Measurements from ENCODE around the gene MYBPC2.
A peak's percentile ranks its signal among the peaks of the same experiment; 100 is the strongest.
"Not testable (repeated sequence)": the region's sequence is repeated elsewhere in the genome, so short reads cannot be mapped to it uniquely, and the experiment has no call there.

Gene MYBPC2

DNA sequence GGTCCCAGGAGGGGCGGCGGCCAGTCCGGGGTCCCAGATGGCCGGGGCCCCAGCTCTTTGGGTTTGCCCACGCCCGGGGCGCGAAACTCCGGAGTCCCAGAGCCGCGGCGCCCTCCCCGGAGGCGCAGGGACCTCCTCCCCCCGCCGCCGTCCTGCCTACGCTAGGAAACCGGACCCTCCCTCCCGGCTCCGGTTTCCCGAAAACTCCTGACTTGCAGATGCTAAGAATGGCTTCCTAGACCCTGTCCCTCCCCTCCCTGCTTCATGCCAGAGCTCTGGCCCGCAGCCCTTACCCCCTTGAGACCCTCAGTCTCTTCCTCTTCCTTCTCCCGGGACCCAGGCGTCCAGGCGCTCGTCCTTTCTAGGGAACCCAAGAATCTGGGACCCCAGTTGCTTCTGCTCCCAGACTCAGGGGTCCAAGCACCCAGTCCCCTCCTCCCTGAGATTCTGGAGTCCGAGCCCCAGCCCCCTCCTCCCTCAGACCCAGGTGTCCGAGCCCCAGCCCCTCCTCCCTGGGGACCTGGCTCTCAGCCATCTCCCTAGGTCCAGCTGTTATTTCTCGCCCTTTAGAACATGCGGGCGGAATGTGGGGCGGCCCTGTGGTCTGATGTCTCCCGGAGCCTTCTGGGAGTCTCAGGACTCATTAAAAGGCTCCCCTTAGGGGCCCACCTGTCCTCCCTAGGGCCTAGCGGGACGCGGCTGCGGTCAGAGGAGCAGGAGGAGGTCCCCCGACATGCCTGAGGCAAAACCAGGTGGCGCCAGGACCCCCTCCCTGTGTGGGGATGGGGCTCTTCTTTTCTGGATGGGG lies at the start of gene MYBPC2:
MYBPC2 (plus strand) TSS at position 672 of the 808 bp plus-strand sequence; CDS start at position 734, 62 bp downstream.
- DNase-seq = no peak

DNA sequence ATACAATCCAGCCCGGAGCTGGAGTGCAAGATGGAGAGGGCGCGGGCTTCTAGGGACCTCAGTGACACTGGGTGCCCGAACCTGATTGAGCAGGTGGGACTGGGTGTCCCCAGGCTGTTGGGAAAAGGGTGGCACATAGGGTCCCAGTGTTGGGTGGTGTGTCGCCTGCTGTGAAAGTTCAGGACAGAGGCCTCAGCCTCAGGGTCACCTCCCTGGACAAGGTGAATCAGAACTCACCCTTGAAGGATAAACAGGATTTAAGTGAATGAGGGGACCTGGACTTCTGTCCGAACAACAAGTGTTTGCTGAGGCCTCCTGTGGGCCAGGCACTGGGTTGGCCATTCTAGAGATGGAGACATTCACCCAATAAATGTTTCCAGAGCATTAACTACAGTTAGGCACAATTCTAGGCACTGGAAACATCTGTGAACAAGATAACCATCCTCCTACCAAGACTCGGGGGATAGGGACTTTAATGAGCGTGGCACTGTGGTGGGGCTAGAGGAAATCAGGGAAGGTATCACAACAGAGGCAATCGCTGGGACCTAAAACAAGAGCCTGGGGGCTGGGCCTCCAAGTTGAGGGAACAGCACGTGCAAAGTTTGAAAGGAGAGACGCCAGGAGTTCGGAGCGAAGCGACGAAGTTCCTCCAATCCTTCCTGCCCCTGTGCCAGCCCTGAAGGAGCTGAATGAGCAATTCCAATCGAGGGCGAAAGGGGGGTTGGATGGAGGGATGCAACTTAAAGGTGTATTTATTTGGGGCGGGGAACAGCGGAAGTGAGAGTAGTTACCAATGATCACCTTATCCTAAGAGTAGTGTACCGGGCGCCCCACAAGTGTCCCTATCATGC lies 49.5 kb upstream of the MYBPC2 start:
- DNase-seq = no peak

DNA sequence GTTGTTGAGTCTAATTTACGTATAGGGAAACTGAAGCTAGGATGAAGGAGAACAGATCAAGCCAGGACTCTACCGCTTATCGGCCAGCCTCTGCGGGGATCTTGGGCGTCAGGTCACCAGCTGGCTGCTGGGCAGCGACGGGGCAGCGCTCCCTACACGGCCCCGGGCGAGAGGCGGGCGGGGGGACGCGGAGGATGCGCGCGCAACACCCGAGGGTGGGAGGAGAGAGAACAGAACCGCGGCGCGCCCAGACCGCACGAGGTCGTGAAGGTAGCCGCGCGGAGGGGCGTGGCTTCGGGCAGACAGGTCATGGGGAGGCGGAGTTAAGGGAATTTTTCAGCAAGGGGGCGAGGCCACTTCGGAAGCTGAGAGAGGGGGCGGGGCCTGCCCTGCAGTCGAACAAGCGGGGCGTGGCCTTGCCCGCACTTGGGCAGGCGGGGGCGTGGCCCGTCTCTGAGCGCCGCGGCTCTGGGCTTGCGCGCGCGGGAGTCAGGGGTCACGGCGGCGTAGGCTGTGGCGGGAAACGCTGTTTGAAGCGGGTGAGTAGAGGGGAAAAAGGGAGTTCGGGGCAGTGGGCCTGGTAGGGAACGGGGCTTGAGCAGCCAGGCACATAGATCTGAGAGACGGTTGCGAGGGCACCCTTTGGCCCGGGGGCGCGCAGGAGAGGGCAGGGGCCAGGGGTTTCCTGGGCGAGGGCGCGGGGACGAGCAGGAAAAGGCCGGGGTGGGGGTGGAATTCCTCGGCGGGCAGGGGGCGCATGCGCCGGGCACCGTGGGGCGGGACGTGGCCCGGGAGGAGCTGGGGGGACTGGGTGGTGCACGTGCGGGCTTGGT lies 48.6 kb upstream of the MYBPC2 start, which contains the start of gene POLD1:
POLD1 (plus strand) TSS at position 496 of the 833 bp plus-strand sequence. CDS start 14,505 bp downstream, outside the sequence.
- DNase-seq = peak; percentile 91

DNA sequence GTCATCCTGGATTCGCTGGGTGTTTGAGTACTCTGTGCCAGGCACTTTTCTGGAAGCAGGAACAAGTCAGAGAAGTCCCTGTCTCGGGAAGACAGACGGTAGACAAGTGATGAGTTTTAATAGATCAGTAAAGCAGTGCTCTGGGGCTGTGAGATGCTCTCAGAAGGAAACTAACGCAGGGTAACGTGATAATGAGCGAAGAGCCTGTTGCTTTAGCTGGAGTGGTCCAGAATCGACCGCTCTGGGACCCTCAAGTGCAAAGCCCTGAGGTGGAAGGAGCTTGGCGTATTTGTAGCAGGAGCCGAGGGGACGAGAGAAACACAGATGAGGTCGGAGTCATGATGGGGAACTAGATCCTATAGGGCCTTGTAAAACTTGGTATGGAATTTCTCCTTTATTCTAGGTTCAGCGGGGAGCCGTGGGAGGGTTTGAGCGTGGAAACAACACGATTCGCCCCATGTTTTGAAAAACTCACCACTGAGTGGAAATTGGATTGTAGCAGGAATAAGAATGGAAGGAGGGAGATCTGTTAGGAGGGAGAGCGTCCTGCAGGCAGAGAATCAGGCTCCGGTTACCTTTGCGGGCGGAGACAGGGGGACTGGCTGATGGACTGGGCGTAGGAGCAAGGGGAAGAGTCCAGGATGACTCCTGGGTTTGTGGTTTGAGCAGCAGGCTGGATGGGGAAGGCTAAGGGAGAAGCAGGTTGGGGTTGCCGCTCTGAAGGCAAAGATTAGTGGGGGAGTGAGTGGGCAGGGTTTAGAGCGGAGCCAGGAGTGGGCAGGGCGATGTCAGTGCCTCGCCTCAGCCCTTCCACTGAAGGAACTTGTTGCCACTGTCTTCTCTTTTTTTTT lies 47.8 kb upstream of the MYBPC2 start:
- DNase-seq = peak; percentile 8

DNA sequence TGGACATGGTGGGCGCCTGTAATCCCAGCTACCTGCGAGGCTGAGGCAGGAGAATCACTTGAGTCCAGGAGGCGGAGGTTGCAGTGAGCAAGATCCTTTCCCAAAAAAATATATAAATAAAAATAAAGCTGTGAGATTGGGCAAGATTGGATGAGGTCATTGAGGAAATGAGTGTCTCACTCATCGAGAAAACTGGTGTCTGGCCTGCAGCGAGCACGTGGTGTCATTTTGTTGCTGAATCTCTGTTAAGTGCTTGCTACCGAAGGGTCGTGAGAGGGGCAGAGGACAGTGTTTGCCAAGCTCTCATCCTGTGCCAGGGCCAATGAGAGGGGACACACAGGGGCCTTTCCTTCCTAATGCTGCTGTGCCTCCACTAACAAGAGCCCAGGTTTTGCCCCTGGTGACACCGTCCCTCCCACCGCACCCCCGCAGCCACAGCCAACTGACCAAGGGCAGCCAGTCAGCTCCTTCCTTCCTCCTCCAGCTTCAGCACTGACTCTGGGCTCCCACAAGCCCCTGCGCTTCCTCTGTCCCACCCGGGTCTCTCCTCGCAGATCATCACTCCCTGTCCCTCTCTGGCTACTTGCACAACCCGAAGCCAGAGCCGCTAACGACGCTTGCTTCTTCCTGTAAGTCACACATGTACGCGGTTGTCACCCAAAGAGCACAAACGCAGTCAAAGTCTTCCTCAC lies 45.4 kb upstream of the MYBPC2 start:
- peak; percentile 71 for DNase-seq

DNA sequence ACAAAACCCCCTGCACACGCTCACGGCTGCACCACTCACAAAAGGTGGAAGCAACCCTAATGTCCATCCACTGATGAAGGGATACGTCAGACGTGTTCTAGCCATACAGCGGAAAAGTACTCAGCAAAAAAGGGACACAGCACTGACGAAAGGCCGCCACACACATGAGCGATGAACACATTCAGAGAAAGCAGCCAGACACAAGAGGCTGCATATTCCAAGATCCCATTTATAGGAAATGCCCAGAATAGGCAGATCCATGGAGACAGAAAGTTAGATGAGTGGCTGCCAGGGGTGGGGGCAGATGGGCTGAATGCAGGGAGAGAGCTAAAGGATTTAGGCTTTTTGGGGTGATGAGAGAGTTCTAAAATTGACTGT lies 44.8 kb upstream of the MYBPC2 start:
- DNase-seq = no peak

DNA sequence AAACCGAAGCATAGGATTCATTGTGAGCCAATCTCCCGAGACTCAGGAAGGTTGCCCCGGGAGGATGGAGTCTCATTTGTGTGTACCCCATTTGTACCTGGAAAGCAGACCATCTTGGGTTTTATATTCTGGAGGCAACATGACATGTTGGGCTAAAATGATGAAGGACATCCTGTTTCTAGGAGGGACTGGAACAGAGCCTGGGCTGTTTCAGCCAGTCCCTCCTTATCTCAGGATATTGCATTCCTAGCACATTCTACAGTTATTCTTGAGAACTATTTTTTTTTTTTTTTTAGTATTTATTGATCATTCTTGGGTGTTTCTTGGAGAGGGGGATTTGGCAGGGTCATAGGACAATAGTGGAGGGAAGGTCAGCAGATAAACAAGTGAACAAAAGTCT lies 42.4 kb upstream of the MYBPC2 start:
- not testable (repeated sequence) for DNase-seq

DNA sequence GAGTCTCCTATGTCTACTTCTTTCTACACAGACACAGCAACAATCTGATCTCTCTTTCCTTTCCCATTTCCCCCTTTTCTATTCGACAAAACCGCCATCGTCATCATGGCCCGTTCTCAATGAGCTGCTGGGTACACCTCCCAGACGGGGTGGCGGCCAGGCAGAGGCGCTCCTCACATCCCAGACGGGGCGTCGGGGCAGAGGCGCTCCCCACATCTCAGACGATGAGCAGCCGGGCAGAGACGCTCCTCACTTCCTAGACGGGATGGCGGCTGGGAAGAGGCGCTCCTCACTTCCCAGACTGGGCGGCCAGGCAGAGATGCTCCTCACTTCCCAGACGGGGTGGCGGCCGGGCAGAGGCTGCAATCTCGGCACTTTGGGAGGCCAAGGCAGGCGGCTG lies 41.7 kb upstream of the MYBPC2 start:
- not testable (repeated sequence) for DNase-seq

DNA sequence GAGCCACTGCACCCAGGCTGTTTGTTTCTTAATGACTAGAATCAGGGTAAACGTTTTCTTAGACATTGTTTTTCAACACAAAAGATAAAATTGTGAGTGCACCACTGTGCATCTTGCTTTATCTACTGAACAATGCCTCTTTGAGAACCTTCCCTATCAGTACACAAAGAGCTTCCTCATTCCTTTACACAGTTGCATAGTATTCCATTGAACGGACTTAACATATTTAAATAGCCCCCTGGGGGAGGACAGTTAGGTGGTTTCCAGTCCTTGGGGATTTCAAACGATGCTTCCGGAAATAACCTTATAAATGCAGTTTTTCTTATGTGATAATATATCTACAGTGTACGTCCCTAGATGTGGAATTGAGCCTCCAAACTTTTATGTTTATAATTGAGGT lies 39.9 kb upstream of the MYBPC2 start:
- no peak for DNase-seq

DNA sequence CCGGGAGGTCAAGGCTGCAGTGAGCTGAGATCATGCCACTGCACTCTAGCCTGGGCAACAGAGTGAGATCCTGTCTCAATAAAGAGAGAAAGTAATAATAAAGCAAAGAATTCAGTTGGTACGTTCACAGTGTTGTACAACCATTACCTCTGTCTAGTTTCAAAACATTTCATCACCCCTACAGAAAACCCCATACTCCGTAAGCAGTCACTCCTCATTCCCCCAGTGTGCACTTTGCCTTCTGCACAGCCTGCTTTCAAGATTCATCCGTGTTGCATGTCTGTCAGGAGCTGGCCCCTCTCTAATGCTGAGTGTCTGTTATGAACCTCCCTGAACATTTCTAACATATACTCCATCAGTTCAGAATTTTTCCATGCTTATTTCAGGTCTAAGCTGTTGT lies 39.1 kb upstream of the MYBPC2 start:
- DNase-seq = no peak

DNA sequence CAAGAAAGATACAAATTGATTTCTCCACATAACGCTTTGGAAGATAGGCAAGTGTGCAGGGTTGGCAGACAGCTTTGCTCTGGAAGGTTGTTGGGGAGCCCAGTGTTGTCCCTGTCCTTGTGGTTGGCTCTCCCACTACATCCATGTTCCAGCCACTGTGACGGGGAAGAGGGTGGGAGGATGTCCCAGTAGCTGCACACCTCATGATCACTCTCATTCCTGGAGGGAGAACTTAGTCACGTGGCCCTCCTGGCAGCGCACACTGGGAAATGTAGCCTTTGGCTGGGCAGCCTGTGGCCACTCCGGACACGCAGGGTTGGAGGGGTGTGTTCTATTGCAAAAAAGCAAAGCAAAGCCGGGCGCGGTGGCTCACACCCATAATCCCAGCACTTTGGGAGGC lies 38.7 kb upstream of the MYBPC2 start:
- no peak for DNase-seq

DNA sequence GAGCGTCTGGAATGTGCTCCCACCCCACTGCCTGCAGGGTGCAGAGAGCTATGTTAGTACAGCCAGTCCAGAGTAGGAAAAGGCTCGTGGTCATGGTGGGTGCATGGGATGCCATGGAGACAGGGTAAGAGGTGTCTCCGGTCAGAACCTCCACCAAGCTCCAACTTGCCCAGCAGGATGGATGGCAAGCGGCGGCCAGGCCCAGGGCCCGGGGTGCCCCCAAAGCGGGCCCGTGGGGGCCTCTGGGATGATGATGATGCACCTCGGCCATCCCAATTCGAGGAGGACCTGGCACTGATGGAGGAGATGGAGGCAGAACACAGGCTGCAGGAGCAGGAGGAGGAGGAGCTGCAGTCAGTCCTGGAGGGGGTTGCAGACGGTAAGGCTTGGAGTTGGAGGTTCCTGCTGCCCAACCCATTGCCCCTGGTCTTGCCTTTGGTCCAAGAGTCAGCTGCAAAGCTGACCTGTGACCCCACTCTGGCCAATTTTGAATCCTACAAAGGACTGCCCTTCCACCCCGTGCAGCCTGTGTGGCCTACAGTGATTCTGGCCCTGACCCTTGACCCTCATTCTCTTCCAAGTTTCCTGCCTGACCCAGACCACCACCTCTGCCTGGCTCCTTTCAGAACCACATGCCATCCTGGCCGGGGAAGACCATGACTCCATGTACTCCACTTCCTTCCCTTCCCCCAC lies 33.9 kb upstream of the MYBPC2 start:
- no peak for DNase-seq

DNA sequence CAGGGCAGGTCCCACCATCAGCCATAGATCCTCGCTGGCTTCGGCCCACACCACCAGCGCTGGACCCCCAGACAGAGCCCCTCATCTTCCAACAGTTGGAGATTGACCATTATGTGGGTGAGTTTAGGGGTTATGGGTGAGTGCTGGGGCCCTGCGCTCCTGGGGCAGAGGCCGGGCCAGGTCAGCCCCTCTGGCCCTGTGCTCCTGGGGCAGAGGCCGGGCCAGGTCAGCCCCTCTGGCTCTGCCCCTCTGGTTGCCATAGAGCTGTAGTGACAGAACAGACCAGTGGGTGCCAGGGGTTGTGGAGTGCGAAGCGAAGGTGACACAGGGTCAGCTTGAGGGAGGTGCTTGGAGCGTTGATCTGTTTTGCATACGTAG lies 33.3 kb upstream of the MYBPC2 start:
- DNase-seq = no peak

DNA sequence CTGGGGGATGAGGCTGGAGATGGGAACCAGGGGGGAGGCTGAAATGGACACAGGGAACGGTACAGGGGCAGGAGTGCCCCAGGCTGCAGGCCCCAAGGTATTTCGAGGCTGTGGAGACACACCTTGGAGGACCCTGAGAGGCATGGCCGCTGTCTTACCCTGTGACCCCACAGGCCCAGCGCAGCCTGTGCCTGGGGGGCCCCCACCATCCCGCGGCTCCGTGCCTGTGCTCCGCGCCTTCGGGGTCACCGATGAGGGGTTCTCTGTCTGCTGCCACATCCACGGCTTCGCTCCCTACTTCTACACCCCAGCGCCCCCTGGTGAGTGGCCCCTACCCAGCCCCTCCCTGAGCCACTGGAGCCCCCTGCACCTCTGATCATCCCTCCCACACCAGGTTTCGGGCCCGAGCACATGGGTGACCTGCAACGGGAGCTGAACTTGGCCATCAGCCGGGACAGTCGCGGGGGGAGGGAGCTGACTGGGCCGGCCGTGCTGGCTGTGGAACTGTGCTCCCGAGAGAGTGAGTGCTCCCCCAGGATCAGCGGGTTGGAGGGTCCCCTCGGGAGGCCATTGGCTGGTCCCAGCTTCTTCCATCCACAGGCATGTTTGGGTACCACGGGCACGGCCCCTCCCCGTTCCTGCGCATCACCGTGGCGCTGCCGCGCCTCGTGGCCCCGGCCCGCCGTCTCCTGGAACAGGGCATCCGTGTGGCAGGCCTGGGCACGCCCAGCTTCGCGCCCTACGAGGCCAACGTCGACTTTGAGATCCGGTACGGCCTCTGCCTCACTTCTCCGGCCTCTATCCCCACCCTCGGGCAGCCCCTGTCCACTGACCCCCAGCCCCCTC lies 30.9 kb upstream of the MYBPC2 start:
- DNase-seq = no peak

DNA sequence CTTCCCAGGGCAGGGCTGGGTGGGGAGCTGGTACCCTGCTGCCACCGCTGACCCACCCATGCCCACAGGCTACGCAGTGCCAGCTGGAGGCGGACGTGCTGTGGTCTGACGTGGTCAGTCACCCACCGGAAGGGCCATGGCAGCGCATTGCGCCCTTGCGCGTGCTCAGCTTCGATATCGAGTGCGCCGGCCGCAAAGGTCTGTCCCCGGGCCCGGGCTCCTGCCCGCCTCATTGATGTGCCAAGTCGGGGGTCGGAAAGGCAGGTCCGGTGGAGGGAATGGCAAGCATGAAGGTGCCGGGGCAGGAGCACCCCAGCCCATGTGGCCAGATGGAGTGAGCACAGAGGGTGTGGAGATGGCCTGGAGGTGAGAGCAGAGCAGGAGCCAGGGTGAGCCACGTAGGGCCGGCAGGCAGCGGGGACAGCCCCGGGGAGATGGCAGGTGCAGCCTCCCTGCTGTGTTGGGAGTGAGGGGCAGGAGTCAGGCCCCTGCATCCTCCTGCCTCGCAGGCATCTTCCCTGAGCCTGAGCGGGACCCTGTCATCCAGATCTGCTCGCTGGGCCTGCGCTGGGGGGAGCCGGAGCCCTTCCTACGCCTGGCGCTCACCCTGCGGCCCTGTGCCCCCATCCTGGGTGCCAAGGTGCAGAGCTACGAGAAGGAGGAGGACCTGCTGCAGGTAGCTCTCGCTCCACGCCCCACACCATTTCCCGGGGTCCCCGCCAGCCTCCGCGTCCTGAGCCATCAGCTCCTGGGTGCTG lies 30.0 kb upstream of the MYBPC2 start:
- DNase-seq = no peak

DNA sequence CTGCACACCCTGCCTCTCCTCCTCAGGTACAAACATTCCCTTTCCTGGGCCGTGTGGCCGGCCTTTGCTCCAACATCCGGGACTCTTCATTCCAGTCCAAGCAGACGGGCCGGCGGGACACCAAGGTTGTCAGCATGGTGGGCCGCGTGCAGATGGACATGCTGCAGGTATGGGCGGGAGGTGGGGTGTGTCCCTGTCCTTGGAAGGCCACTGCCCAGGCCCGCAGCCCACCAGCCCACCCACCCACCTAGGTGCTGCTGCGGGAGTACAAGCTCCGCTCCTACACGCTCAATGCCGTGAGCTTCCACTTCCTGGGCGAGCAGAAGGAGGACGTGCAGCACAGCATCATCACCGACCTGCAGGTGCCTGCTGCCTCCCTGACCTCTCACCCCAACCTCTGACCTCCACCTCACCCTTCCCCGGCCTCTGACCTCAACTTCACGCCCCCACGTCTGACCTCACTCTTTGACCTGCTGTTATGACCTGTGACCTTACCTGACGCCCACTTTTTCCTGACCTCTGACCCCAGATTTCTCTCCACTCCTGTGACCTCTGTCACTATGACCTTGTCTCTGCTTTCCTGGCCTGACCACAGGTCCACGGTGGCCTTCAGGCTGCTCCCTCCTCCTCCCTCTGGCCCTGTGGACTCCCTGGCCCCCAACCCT lies 26.4 kb upstream of the MYBPC2 start:
- DNase-seq = no peak

DNA sequence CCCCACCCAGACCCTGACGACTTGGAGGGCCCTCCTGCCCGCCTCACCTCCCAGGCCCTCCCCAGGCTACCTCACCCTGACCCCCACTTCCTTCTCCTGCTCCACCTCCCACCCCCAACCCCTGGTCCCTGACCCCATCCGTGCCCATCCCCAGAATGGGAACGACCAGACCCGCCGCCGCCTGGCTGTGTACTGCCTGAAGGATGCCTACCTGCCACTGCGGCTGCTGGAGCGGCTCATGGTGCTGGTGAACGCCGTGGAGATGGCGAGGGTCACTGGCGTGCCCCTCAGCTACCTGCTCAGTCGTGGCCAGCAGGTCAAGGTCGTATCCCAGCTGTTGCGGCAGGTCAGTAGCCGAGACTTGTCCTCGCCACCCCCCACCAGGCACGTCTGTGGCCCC lies 25.9 kb upstream of the MYBPC2 start:
- no peak for DNase-seq

DNA sequence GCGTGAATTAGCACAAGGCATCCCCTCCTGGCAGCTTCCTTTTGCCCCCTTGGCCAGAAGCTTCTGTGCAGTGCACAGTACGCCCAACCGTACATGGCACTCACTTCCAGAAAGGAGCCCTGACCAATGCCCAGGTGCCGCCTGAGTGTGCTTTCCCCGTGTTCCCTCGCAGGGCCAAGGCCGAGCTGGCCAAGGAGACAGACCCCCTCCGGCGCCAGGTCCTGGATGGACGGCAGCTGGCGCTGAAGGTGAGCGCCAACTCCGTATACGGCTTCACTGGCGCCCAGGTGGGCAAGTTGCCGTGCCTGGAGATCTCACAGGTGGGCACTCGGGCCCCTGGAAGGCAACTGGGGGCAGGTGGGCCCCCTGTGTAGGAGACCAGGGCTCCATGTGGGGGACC lies 23.3 kb upstream of the MYBPC2 start:
- DNase-seq = no peak

DNA sequence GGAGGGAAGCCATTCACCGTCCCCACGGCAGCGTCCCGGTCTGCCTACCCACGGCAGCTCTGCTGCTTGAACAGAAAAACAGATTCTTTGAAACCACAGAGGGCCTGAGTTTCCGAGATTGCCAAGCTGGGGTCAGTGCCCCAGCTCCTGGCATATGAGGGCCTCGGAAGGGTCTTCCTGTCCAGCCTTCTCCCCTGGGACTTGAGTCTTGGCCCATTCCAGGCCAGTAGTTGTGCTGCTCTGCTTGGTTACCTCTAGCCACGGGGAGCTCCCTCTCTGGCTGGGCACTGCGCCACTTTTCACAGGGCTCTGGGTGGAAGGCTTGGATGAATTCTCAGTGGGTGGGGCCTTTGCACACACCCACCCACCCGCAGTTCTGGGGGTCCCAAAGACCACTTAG lies 22.6 kb upstream of the MYBPC2 start:
- no peak for DNase-seq

Measured in GF-D8 (cell line).